PFSK-1 (cell line): ENCODE measurements around the gene LYPD8. TPM values are rescaled to one million over a fixed set of nuclear protein-coding genes. Genes with fewer than 3 reads are reported as not detected.

Source experiments
- FOXP2 ChIP-seq: optimal IDR thresholded peaks from 2 replicates; pipeline ENCODE3; 2011; ENCODE audit warnings: borderline replicate concordance, control low read depth, inconsistent platforms; ENCODE audit not compliant: insufficient read depth; ENCODE audit errors: extremely low read length, extremely low read depth
- POLR2AphosphoS5 ChIP-seq: IDR thresholded peaks from 2 replicates; pipeline ENCODE4 v1.6.1; 2012; ENCODE audit warnings: low read depth, mild to moderate bottlenecking, control low read depth, low read length, moderate library complexity
- SIN3A ChIP-seq: IDR thresholded peaks from 2 replicates; pipeline ENCODE4 v1.6.1; 2012; ENCODE audit warnings: mild to moderate bottlenecking, low read length, moderate library complexity, borderline replicate concordance; ENCODE audit not compliant: insufficient read depth
- TAF1 ChIP-seq: IDR thresholded peaks from 2 replicates; pipeline ENCODE4 v1.6.1; 2012; ENCODE audit warnings: low read length, control low read depth, borderline replicate concordance; ENCODE audit not compliant: insufficient read depth
- polyA plus RNA-seq: library from polyadenylated mRNA; unstranded; fragments of >200 nt; gene quantifications from one replicate; pipeline ENCODE4 v1.2.1, GENCODE V29; 2012; ENCODE audit warnings: low read depth, missing spikeins; ENCODE audit not compliant: insufficient read length
- TF ChIP-seq, protein P1 (sequence below), 2 experiments: IDR thresholded peaks; 2 replicates each; pipeline versions ENCODE4 v1.6.1 to v1.8.0; 2011 to 2012; ENCODE audit warnings: low read depth in 2 of 2, low read length in 2 of 2, control low read depth in 1 of 2, inconsistent platforms in 1 of 2, mild to moderate bottlenecking in 1 of 2, moderate library complexity in 1 of 2; ENCODE audit not compliant: insufficient read depth in 1 of 2

LYPD8 gene, protein sequence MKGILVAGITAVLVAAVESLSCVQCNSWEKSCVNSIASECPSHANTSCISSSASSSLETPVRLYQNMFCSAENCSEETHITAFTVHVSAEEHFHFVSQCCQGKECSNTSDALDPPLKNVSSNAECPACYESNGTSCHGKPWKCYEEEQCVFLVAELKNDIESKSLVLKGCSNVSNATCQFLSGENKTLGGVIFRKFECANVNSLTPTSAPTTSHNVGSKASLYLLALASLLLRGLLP
- not detected for polyA plus RNA-seq

DNA sequence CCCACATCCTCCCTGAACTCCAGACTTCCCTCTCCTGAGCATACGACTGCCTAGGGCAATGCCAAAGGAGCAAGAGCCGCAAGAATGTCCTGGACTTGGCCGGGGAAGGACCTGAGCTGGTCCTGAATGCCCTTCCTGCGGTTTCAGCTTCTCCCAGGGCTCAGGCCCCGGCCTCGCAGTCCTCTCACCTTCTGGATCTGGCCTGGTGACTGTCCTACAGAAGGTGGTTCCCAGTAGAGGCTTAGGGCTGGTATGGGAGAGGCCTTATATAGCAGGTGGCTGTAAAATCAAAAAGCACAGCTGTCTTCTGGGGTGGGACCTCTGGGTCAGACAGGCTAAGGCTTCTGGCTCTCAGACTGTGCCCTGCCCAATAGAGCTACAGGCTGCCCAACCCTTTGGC lies at the start of gene LYPD8:
LYPD8 (minus strand) TSS at position 243 of the 400 bp plus-strand sequence. CDS start 4,678 bp downstream, outside the sequence.
- TF ChIP-seq FOXP2 (no peak), TAF1 (no peak), POLR2AphosphoS5 (no peak), SIN3A (no peak)
- TF ChIP-seq, protein P1, sequence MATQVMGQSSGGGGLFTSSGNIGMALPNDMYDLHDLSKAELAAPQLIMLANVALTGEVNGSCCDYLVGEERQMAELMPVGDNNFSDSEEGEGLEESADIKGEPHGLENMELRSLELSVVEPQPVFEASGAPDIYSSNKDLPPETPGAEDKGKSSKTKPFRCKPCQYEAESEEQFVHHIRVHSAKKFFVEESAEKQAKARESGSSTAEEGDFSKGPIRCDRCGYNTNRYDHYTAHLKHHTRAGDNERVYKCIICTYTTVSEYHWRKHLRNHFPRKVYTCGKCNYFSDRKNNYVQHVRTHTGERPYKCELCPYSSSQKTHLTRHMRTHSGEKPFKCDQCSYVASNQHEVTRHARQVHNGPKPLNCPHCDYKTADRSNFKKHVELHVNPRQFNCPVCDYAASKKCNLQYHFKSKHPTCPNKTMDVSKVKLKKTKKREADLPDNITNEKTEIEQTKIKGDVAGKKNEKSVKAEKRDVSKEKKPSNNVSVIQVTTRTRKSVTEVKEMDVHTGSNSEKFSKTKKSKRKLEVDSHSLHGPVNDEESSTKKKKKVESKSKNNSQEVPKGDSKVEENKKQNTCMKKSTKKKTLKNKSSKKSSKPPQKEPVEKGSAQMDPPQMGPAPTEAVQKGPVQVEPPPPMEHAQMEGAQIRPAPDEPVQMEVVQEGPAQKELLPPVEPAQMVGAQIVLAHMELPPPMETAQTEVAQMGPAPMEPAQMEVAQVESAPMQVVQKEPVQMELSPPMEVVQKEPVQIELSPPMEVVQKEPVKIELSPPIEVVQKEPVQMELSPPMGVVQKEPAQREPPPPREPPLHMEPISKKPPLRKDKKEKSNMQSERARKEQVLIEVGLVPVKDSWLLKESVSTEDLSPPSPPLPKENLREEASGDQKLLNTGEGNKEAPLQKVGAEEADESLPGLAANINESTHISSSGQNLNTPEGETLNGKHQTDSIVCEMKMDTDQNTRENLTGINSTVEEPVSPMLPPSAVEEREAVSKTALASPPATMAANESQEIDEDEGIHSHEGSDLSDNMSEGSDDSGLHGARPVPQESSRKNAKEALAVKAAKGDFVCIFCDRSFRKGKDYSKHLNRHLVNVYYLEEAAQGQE (IDR thresholded peaks at IDR 0.05; ENCODE audit: insufficient read depth in 1 of 2, low read depth in 2 of 2, low read length in 2 of 2), result no peak

DNA sequence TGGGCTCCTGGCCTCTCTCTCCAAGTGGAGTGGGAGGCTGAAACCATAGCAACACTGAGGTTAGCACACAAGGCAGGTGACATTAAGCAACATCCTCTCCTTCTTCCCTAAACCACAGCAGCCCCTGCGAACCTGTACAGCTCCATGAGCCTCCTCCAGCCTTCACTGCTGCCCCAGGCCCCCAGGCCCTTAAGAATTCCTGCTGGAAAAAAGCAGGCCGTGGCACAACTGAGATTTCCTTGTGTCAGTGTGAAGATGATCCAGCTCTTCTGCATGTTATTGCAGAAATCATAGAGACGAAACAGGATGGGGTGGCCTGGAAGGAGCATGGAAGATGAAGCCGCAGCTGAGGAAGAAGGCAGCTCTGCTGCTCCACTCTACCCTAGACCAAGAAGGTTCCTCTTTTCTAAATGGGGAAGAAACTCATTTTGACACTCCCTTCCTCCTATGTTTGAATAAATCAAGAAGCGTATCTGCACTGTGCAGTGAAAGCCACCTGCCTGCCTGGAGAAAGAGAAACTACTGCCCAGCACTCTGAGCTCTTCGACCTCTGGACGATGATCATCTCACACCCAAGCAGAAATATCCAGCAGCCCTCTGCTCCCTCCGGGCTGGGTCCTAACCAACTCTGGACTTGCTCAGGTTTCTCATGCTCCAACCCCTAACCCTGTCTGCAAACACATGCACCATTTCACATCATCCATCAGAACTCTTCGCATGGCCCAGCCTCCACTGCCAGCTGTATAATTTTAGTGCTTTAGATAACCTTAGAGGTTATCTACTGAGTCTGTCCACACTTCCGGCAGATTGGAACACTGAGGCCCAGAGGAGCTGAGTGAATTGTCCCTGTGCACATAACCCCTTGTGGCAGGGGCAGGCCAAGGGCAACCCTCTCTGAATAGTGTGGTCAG lies 49.5 kb upstream of the LYPD8 start:
- no peak for TF ChIP-seq SIN3A
- no peak for TF ChIP-seq FOXP2
- TF ChIP-seq, protein P1 (IDR thresholded peaks at IDR 0.05; ENCODE audit: insufficient read depth in 1 of 2, low read depth in 2 of 2, low read length in 2 of 2), result no peak
- no peak for TF ChIP-seq POLR2AphosphoS5

DNA sequence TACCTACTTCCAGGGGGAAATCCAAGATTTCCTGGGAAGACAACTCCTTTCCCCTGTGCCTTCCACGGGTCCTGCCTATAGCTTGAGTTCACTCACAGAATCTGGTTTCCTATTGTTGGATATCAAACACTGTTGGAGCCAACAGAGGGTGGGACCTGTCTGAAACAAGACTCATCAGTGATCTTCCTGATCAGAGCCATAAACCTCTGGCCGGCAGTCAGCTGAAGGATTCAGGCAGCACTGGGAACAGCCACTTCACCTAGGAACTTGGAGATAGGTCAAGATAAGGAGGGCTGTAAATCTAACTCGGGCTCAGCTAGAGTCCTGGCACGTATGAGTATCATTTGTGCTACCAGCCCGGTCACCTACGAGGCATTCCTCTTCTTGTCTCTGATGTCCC lies 46.9 kb upstream of the LYPD8 start:
- TF ChIP-seq SIN3A, result no peak
- no peak for TF ChIP-seq TAF1
- TF ChIP-seq FOXP2, result no peak
- TF ChIP-seq, protein P1 (IDR thresholded peaks at IDR 0.05; ENCODE audit: insufficient read depth in 1 of 2, low read depth in 2 of 2, low read length in 2 of 2), result no peak
- TF ChIP-seq POLR2AphosphoS5, result no peak

DNA sequence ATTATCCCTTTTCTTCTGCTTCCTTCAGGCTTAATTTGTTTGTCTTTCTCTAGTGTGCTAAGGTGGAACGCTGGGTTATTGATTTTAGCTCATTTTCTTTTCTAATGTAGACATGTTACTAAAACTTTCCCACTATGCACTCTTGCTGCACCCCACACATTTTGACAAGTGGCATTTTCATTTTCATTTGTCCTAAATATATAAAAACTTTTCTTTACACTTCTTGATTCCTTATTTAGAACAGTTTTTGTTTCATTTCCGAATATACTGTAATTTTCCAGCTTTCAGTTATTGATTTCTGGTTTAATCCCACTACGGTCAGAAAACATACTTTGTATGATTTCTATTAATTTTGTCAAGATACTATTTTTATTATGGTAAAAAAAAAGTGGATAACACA lies 44.9 kb upstream of the LYPD8 start:
- no peak for TF ChIP-seq TAF1
- no peak for TF ChIP-seq SIN3A
- TF ChIP-seq POLR2AphosphoS5, result no peak
- no peak for TF ChIP-seq FOXP2
- TF ChIP-seq, protein P1 (IDR thresholded peaks at IDR 0.05; ENCODE audit: insufficient read depth in 1 of 2, low read depth in 2 of 2, low read length in 2 of 2), result no peak
